Keratinocyte (primary cell): ENCODE data around the gene DCLK2. TPM values are rescaled to one million over a fixed set of nuclear protein-coding genes. Genes with fewer than 3 reads are reported as not detected.

Experiments used
- DNase-seq: peaks from one replicate; pipeline ENCODE4 v3.0.0-alpha.2; 2011; ENCODE audit warnings: low read depth, missing footprints, low spot score
- FAIRE-seq: peaks from 2 replicates; lab custom pipeline; 2011; peaks lifted over from hg19 to GRCh38; lab: Jason Lieb, UNC
- H2AFZ ChIP-seq: 2 replicates; pipeline ENCODE4 v1.6.0; 2012; ENCODE audit warnings: low read length, control low read depth, inconsistent platforms; ENCODE audit not compliant: control insufficient read depth
- H3K27ac ChIP-seq: 2 replicates; pipeline ENCODE4 v1.5.1; 2011; ENCODE audit warnings: low read length; ENCODE audit not compliant: control insufficient read depth, insufficient read depth
- H3K27me3 ChIP-seq: 3 replicates; pipeline ENCODE4 v1.6.0; 2011; ENCODE audit warnings: low read length; ENCODE audit not compliant: control insufficient read depth, insufficient read depth; ENCODE audit errors: extremely low read depth
- H3K36me3 ChIP-seq, 2 experiments: 2 replicates in 1 of 2; 3 replicates in 1 of 2; pipeline ENCODE4 v1.5.1; 2011; ENCODE audit warnings: low read length in 2 of 2, mild to moderate bottlenecking in 1 of 2; ENCODE audit not compliant: control insufficient read depth in 2 of 2, insufficient read depth in 2 of 2; ENCODE audit errors: extremely low read depth in 1 of 2
- H3K4me1 ChIP-seq: 3 replicates; pipeline ENCODE4 v1.5.1; 2011; ENCODE audit warnings: low read length; ENCODE audit not compliant: control insufficient read depth, insufficient read depth; ENCODE audit errors: extremely low read depth
- H3K4me2 ChIP-seq: 3 replicates; pipeline ENCODE4 v1.6.0; 2011; ENCODE audit warnings: low read depth, low read length; ENCODE audit not compliant: control insufficient read depth, insufficient read depth; ENCODE audit errors: extremely low read depth
- H3K4me3 ChIP-seq, 3 experiments: fragments of 200-600 bp in 1 of 3; sonication (generic) in 1 of 3; 2 replicates in 2 of 3; 3 replicates in 1 of 3; pipeline ENCODE4 v1.5.1; 2011 to 2016; ENCODE audit warnings: low read length in 3 of 3, mild to moderate bottlenecking in 3 of 3, control low read depth in 2 of 3, inconsistent platforms in 1 of 3, low read depth in 1 of 3, mixed read lengths in 1 of 3, mixed run types in 1 of 3, moderate library complexity in 1 of 3; ENCODE audit not compliant: control insufficient read depth in 2 of 3, insufficient read depth in 2 of 3; ENCODE audit errors: extremely low read depth in 1 of 3
- H3K79me2 ChIP-seq: 2 replicates; pipeline ENCODE4 v1.6.0; 2012; ENCODE audit warnings: low read length; ENCODE audit not compliant: control insufficient read depth, insufficient read depth
- H3K9ac ChIP-seq: 3 replicates; pipeline ENCODE4 v1.6.0; 2011; ENCODE audit warnings: low read length; ENCODE audit not compliant: control insufficient read depth, insufficient read depth; ENCODE audit errors: extremely low read depth
- H3K9me1 ChIP-seq: 3 replicates; pipeline ENCODE4 v1.6.0; 2011; ENCODE audit warnings: low read length; ENCODE audit not compliant: control insufficient read depth, insufficient read depth; ENCODE audit errors: extremely low read depth
- H3K9me3 ChIP-seq: 2 replicates; pipeline ENCODE4 v1.5.1; 2012; ENCODE audit warnings: low read depth, low read length; ENCODE audit not compliant: control insufficient read depth
- H4K20me1 ChIP-seq: 3 replicates; pipeline ENCODE4 v1.6.0; 2011; ENCODE audit warnings: low read length; ENCODE audit not compliant: control insufficient read depth, insufficient read depth; ENCODE audit errors: extremely low read depth
- EZH2 ChIP-seq: IDR thresholded peaks from one replicate; pipeline ENCODE4 v1.6.1; 2012; ENCODE audit warnings: inconsistent platforms, mild to moderate bottlenecking, low read length, moderate library complexity
- dilution Hi-C: fragments of 300-500 bp; cut with MboI; formaldehyde crosslinking; loops from one replicate; pipeline ENCODE4 v1.7.0; 2020; ENCODE audit warnings: low sequenced_read_pairs; ENCODE audit not compliant: extremely low pct_ligation_motif_present
- polyA plus RNA-seq, 5 experiments: library from polyadenylated mRNA; depleted of rRNA in 3 of 5; stranded (reverse) in 3 of 5; stranded (forward) in 1 of 5; unstranded in 1 of 5; fragments of >200 nt; gene quantifications; 1 replicate in 1 of 5; 2 replicates in 3 of 5; 3 replicates in 1 of 5; pipeline versions ENCODE4 v1.2.1 to v1.2.3, GENCODE V29; 2011 to 2012; ENCODE audit warnings: missing spikeins in 2 of 5, low read depth in 1 of 5, low replicate concordance in 1 of 5
- TF ChIP-seq, protein P1 (sequence below), 3 experiments: IDR thresholded peaks in 1 of 3; conservative IDR thresholded peaks in 1 of 3; optimal IDR thresholded peaks in 1 of 3; 2 replicates in 2 of 3; 3 replicates in 1 of 3; pipeline versions ENCODE3 to v1.5.1; 2011; ENCODE audit warnings: low read length in 3 of 3, mild to moderate bottlenecking in 3 of 3, moderate library complexity in 2 of 3, control low read depth in 1 of 3, inconsistent platforms in 1 of 3; ENCODE audit not compliant: insufficient read depth in 2 of 3; ENCODE audit errors: extremely low read depth in 1 of 3

Gene DCLK2
- polyA plus RNA-seq, 1 donor (not counting 4 experiments of a cell fraction or from before 2014, with no cell fraction given) = 0.07 TPM

GRCh38 chr4:150264595-150265161, 186.4 kb downstream of the DCLK2 start:
- FAIRE-seq (no peak), DNase-seq (no peak)
- no peaks in the 10 kb centered on the region for H3K79me2 ChIP-seq
- no peaks in the 10 kb centered on the region for H3K9me3 ChIP-seq
- H3K27me3 ChIP-seq = no peaks in the 10 kb centered on the region
- no peaks in the 10 kb centered on the region for H4K20me1 ChIP-seq
- no peak overlapping the region for H3K4me3 ChIP-seq
- no peaks in the 10 kb centered on the region for H3K36me3 ChIP-seq
- H3K9ac ChIP-seq = no peak overlapping the region
- H3K9me1 ChIP-seq = no peaks in the 10 kb centered on the region
- dilution Hi-C loops = no loop called here
- TF ChIP-seq, protein P1, sequence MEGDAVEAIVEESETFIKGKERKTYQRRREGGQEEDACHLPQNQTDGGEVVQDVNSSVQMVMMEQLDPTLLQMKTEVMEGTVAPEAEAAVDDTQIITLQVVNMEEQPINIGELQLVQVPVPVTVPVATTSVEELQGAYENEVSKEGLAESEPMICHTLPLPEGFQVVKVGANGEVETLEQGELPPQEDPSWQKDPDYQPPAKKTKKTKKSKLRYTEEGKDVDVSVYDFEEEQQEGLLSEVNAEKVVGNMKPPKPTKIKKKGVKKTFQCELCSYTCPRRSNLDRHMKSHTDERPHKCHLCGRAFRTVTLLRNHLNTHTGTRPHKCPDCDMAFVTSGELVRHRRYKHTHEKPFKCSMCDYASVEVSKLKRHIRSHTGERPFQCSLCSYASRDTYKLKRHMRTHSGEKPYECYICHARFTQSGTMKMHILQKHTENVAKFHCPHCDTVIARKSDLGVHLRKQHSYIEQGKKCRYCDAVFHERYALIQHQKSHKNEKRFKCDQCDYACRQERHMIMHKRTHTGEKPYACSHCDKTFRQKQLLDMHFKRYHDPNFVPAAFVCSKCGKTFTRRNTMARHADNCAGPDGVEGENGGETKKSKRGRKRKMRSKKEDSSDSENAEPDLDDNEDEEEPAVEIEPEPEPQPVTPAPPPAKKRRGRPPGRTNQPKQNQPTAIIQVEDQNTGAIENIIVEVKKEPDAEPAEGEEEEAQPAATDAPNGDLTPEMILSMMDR (optimal IDR thresholded peaks at IDR 0.05 in 1 of 3, IDR thresholded peaks at IDR 0.05 in 1 of 3, conservative IDR thresholded peaks at IDR 0.05 in 1 of 3; ENCODE audit: extremely low read depth in 1 of 3, insufficient read depth in 2 of 3, low read length in 3 of 3) = no peak
- no peak for TF ChIP-seq EZH2
- no peak overlapping the region for H3K27ac ChIP-seq
- no peak overlapping the region for H2AFZ ChIP-seq
- no peak overlapping the region for H3K4me2 ChIP-seq
- H3K4me1 ChIP-seq = no peaks in the 10 kb centered on the region

- Histone ChIP-seq H3K36me3 (no peaks in the 10 kb centered on the region), H3K4me3 (no peak overlapping the region), H3K9ac (no peak overlapping the region), H3K4me2 (no peak overlapping the region), H3K27ac (no peak overlapping the region), H3K9me3 (no peaks in the 10 kb centered on the region), H2AFZ (no peak overlapping the region), H3K27me3 (no peaks in the 10 kb centered on the region), H3K4me1 (no peaks in the 10 kb centered on the region), H3K9me1 (no peaks in the 10 kb centered on the region), H4K20me1 (no peaks in the 10 kb centered on the region), H3K79me2 (no peaks in the 10 kb centered on the region)
- no peak for DNase-seq
- no peak for TF ChIP-seq EZH2
- TF ChIP-seq, protein P1 (optimal IDR thresholded peaks at IDR 0.05 in 1 of 3, IDR thresholded peaks at IDR 0.05 in 1 of 3, conservative IDR thresholded peaks at IDR 0.05 in 1 of 3; ENCODE audit: extremely low read depth in 1 of 3, insufficient read depth in 2 of 3, low read length in 3 of 3) = no peak
- dilution Hi-C loops = no loop called here
- peak; percentile 41 for FAIRE-seq
Observed at GRCh38 chr4:150265806-150266205, 187.6 kb downstream of the DCLK2 start.
